ENCODE results near the gene HGFAC.

HGFAC gene

DNA sequence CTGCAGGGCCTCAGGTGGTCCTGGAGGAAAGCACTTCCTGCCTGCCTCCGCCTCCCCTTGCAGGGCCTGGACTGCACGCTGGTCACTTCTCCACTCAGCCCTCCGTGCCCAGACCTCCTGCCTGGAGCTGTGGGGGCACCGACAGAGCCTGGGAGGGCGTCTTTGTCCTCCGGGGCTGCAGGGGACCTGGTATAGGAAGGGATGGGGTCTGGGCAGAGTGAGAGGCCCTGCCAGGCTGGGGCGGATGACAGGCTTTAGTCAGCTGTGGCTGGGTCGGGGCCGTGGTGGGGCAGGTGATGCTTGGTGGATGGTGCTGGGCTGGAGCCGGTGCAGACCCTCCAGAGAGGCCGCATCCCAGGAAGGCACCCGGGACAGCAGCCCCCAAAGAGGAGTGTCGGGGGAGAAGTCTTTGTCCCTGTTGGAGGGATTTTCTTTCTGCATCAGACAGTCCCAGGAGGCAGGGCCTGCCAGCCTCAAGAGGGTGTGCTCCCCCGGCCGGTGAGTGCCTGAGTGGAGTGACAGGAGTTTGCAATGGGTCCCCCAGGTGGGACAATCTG, 22.7 kb downstream of the HGFAC start:
- DNase-seq = no peak

DNA sequence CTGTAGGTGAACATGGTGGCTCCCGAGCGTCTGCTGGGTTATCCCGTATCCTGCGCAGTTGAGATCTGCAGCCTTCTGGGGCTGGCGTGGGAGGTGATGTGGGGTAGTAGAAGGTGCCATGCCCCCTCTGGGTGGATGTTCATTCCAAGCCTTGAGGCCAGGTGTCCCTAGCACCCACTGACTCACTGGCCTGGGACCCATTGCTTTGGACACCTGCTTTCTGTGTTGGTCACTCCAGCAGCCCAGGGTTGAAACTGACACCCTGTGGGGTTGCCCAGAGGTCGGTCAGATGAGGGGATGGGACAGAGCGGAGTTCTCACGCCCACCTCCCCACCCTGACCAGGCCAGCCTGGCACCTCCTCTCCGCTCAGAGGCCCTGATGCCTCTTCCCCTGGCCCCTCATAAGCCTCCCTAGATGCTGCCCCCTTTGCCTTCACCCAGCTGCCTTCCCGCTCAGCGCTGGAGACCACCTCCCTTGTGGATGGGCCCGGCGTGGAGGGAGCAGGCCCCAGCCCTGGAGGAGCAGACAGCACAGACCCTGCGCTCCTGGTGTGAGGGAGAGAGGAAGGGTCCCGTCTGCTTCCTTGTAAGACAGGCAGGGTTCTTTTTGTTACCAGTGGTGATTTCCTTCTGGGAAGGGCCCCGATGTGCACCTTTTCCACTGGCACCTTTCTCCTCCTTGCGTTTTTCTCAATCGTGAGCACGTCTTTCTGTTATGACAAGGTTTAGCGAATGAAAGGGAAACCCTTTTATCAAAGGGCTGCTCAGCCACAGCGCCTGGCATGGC, 23.3 kb downstream of the HGFAC start:
- DNase-seq = no peak

DNA sequence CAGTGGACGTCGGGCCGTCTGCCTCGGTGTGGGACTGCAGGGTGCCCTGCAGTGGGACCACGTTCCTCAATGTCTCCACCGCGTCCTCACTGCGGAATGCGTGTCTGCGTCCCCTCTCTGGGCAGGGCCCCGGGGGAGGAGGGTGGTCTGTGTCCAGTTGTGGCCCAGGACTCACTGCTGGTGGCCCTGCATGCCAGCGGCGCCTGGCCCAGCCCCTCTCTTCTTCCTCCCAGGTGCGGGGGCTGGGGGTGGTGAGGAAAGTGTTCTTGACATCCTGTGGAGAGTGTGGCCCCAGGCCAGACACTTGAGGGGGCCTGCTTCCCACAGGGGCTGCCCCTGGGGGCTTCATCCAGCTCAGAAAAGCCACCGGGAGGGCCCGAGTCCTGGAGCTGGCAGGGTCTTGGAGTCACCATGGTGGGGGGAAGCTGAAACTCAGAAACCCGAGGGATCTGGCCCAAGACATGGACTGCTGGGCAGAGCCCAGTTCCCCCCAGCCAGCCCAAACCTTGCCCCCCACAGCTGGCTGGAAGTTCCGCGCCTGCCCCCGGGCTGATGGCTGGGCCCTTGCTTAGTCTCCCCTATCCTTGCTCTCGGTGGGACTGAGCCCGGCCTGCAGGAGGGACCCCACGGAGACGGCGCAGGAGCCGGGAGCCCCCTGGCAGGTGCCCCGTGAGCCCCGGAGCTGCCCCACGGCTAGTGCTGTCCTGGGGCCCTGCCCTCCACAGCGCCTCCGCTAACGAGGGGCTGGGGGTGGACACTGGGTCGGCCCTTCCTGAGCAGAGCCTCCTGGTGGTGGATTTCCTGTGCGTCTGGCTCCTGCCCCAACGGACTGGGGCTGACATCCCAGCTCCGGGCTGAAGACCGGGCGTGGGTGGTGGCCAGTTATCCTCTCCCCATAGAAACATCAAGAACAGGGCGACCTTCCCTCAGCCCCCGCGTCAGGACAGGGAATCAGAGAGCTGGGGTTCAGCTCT, 24.2 kb downstream of the HGFAC start:
- DNase-seq = no peak

DNA sequence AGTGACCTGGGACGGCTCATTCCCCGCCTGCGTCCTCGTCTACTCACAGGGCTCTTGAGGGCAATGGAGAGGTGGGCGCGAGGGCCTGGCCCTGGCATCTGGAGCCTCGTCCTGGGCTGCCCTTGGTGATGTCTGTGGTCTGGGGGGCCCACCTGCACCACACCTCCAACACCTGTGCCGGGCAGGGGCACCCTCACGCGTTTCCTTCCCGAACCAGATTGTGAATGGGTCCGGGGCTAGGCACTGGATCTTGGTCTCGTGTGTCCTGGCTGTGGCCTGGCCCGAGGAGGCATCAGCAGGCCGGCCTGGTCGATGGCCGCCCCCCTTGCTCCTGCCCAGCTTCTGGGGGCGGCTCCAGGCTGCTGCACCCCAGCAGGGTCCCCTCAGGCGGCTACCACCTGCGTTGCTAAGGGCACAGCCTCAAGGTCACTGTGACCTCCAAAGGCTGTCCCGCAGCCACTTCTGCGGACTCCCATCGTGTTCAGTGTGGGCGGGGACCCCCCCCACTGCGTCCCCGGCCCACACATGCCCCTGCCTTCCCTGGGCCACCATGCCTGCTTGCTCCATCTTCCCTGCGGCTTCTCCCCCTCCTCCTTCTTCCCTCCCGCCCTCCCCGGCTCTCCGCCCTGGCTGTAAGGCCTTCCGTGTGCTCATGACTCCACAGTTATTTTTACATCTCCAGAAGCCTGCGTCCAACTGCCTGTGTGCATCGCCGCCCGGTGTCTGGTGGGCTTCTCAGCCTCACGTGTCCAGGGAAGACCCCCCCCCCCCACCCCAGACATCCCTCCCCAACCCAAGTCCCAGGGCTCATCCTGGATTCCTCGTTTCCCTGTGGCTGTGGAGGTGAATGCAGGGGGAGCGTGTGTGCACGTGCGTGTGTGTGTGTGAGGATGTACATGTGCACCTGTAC, 25.2 kb downstream of the HGFAC start:
- DNase-seq = no peak

DNA sequence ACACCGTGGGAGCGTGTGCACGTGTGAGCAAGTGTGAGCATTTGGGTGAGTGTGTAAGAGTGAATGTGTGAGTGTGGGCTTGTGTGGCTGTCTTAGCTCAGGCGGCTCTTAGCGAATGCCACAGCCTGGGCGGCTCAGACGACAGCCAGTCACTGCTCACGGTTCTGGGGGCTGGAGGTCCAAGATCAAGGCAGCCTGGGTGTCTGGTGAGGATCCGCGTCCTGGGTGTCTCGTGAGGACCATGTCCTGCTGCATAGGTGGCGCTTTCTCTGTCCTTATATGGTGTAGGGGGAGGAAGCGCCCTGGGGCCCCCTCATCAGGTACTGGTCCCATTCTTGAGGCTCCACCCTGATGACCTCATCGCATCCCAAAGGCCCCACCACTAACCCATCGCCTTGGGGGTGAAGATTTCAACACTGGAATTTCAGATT, 25.8 kb downstream of the HGFAC start:
- DNase-seq = no peak

DNA sequence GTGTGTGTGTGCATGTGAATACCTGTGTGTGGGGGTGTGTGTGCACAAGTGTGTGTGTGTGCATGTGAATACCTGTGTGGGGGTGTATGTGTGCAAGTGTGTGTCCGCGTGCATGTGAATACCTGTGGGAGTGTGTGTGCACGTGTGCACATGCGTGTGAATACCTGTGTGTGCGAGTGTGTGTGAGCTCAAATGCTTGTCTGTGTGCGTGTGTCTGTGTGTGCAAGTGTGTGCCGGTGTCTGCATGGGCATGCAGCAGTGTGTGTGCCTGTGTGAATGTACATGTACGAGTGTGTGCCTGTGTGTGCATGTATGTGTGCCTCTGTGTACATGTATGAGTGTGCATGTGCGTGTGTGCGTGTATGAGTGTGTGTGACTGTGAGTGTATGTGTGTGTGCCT, 26.4 kb downstream of the HGFAC start:
- DNase-seq = no peak

DNA sequence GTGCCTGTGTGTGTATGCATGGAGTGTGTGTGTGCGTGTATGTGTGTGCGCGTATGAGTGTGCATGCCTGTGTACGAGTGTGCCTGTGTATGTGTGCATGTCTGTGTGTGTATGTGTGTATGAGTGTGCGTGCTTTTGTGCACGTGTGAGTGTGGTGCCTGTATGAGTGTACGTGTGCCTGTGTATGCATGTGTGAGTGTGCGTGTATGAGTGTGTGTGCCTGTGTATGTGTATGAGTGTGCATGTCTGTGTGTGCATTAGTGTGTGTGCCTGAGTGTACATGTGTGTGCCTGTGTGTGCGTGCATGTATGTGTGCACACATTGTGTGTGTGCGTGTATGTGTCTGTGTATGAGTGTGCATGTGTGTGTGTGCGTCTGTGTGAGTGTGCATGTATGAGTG, 27.0 kb downstream of the HGFAC start:
- DNase-seq = no peak

DNA sequence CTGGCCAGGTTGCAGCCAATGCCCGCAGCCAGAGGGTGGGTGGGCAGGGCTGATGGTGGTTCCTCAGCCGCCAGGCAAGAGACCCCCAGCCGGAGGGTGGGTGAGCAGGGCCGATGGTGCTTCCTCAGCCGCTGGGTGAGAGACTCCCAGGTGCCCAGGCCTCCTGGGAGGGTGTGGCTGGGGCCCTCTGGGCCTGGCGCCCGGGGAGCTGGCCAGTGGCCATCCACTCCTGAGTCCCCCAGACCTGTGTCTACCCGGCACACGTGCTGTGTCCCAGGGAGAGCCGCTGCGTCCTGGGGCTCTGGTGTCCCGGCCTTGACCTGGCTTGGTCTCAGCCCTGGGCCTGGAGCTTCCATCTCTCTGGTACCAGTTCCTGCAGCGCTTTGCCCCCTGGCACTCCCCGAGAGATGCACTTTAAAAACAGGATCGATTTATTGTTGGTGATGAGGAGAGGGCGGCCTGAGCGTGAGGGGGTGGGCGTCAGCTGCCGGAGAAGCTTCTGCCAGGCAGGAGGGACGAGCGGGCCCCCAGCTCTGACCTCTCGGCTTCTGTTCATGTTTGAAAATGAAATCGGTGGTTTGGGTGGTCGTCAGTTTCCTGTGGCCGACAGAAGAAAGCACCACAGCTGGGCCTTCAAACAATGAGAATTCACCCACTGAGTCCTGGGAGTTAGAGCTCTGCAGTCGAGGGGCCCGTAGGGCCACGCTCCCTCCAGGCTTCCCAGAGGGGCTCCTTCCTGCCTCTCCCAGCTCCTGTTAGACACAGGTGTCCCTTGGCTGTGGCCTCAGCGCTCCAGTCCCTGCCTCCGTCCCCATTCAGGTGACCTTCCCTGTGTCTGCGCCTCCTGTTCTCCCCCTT, 27.8 kb downstream of the HGFAC start:
- DNase-seq = no peak

DNA sequence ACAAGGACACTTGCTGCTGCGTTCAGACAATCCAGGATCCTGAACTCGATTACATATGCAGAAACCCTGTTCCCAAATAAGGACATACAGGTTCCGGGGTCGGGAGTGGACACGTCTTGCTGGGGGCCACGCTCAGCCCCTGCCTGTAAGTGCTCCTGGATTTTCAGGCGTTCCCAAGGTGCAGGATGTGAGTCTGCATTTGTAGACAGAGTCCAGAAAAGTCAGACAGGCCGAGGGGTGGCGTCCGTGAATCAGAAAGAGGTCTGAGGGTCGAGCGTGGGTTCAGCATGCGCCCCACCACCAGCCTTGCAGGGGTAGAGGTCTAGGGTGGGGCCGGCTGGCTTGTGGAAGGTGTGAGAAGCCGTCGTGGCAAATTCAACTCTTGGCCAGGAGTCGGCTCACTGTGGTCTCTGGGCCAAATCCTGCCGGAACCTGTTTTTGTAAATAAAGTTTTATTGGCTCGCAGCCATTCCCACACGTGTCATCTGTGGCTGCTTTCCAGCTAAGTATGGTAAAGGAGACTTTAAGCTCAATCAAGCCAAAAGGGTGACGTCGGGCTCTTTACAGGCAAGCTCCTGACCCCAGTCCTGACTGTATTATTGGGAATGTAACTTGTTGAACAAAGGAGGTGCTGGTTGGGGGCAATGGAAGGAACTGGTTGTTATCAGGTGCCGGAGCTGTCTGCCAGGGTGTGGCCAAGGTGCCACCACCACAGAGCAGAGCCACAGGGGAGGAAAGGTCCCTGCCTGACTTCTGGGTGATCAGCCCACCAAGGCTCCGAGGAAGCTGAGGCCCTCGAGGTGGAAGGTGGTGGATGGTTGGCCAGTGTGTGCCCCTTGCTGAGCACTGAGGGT, 28.7 kb downstream of the HGFAC start:
- DNase-seq = no peak

DNA sequence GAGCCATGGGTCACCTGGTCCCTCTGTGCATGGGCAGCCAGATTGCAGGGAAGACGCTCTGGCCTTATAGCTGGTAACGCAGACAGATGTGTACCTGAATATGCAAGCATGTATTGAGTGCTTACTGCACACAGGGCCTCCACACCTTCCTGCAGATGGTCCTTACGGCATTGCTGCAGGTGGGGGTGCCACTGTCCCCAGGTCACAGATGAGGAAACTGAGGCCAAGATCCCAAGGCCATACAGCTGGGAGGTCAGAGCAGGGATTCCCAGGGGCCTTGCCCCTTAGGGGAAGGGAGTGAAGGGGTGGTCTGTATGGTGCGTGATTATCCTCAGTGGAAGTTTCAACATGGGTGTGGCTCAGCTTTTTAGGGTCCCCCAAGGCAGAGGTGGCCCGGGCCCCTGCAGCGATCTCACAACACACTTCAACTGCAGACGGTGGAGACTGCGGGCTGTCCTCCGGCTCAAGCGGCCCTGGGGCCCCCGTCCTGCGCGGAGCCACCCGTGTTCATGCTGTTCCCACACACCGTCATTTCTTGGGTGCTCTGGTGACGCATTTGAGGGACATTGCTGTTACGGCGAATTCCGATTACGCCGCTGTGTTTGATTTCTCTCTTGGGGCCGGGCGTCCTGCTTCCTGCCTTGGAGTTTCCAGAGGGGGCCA, 29.5 kb downstream of the HGFAC start:
- DNase-seq = no peak

DNA sequence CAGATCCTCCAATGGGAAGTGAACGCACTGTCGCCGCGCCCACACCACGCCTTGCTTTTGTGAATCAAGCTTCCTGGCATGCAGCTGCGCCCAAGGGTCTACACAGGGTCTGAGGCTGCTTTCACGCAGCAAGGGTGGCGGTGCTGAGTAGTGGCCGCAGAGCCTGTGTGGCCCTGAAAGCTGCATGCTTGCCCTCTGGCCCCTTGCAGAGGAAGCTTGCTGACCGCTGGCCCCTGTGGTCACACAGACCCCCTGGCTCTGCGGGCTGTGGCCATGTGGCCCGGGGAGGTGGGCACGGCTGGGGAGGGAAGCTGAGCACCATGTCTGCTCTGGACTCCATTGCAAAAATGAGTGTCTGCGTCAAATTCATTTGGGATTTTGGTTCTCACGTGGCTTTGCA, 30.1 kb downstream of the HGFAC start:
- DNase-seq = no peak

DNA sequence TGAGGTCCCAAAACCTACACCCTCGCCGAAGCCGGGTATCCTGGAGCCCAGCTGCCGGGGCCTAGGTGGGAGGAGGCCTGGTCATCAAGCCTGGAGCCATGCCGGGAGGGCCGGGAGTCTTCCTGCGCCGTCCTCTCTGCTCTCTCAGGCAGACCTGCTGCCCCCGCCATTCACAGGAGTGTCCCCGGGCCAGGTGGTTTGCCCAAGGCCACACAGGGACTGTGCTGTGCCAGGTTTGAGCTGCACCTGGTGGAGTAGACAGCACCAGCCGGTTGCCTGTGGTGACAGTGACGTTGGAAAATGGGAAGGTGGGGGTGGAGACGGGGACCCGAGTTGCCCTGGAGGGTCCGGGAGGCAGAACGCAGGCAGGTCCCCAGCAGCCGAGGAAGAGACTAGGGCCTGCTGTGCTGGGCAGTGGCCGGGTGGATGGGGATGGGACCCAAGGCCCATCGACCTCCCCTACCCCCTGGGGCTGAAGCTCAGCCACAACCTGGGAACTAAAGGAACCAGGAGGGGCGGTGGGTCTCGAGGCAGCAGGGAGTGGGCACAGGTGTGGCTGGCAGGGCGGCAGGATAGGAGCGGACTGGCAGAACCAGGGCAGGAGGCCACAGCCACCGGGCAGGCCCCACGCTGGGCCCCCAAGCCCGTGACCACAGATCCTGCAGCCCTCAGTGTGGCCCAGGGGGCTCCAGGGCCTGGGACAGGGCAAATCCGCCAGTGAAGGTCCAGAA, 30.8 kb downstream of the HGFAC start:
- DNase-seq = no peak

DNA sequence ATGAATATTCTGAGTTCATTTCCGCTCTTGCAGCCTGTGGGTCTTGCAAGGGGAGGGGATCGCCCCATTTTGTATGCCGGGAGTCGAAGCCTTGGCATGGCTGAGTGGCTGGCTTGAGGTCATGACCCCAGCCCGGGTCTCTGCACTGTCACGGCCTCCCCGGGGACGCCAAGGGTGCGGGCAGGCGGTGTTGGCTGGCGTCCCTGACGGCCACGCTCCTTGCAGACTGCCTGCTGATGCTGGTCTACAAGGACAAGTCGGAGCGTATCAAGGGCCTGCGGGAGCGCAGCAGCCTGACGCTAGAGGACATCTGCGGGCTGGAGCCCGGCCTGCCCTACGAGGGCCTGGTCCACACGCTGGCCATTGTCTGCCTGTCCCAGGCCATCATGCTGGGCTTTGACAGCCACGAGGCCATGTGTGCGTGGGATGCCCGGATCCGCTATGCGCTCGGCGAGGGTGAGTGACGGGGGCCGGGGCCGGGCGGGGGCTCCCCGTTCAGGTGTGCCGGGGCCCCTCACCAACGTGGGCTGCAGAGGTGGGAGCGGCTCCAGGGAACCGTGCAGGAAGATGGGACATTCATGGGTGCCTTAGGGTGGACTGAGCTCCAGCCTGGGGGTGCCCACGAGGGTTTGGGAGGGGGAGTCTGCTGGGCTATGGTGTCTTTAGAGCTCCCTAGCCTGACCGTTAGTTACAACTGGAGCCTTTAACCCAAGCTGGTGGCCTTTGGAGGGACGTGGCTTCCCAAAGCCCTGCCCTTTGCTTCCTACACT, 31.6 kb downstream of the HGFAC start:
- DNase-seq = no peak

DNA sequence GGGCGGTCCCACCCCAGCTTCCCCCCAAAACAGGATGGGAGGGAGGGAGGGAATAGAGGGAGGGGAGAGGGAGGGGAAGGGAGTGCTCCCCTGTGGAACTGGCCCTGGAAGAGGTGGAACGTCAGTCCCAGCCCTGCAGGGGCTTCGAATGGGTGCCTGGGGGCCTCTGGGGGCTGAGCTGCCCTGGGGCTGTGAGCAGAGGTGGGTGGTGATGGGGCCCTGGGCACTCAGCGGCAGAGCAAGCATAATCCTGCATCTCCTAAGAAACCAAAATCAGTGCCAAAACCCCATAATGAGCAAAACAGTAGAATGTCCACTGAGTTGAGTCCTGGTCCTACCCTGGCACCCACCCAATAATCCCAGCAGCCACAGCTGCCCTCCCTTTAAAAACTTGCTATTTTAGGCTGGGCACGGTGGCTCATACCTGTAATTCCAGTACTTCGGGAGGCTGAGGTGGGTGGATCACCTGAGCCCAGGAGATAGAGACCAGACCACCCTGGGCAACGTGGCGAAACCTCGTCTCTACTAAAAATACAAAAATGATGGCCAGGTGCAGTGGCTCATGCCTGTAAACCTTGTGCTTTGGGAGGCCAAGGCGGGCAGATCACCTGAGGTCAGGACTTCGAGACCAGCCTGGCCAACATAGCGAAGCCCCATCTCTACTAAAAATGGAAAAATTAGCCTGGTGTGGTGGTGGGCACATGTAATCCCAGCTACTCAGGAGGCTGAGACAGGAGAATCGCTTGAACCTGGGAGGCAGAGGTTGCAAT, 32.4 kb downstream of the HGFAC start:
- no peak for DNase-seq

DNA sequence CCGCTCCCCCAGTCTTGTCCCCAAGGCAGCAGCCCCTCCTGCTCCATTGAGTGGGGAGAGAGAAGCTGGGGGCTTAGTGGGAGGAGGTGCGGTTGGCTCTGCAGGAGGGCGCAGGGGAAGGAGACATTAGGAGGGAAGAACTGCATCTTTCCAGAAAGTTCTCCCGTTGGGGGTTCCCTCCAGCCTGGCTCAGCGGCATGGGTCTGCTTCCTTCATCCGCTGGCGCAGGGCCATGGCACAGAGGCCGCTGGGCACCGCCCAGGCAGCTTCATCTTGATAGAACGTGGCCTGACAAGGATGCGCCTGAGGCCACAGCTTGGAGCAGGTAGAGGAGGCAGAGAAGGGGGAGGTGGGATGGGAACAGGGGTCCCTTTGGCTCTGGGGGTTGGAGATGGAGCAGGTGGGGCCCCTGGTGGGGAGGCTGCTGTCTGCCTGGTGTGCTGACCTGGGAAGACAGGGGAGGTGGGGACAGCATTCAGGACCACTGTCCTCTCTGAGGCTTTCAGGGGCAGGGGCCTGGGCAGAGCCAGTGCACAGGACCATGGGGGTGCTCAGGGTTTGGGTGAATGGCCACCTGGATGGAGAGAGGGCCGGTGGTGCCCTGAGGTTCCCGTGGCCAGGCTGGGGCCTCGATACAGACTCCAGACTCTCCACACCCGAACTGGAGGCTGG, 33.4 kb downstream of the HGFAC start:
- no peak for DNase-seq

DNA sequence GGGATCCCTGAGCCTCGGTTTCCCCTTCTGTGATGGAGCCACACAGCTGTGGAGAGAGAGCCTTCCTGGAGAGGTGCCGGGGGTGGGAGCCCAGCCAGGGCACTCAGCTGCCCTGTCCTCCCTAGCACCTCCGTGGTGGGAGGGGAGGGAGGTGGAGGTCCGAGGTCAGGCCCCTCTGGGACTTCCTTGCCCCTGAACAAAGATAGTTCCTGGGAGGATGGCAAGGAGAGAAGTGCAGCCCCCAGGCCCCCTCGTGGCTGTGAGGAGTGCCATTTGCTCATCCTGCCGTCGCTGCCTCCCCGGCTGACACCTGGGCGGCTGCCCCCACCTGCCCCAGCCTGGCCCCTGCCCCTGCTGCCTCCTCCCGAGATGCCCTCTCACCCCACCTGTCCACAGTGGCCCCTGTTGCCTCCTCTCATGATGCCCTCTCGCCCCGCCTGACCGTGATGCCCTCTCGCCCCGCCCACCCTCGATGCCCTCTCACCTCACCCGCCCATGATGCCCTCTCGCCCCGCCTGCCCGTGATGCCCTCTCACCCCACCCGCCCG, 34.0 kb downstream of the HGFAC start:
- no peak for DNase-seq

DNA sequence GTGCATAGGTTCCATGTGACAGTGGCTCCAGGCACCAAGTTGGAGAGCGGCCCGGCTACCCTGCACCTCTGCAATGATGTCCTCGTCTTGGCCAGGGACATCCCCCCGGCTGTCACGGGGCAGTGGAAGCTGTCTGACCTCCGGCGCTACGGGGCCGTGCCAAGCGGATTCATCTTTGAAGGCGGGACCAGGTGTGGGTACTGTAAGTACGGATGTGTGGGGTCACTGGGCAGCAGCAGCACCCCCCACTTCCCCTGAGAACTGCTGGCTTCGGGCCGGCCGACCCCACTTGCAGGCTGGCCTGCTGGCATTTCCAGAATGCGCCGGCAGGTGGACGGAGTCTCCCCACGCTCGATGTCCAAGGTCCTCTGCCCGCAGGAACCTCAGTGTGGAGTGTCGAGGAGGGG, 34.6 kb downstream of the HGFAC start:
- DNase-seq = no peak
